H1 (cell line): ENCODE results near the gene NOD2. TPM values are rescaled to one million over a fixed set of nuclear protein-coding genes. Genes with fewer than 3 reads are reported as not detected.

Source experiments
- JUN ChIP-seq: IDR thresholded peaks from 2 replicates; pipeline ENCODE4 v1.6.1; 2011; ENCODE audit warnings: low read depth, mild to moderate bottlenecking, improper control_type of control experiment, low read length
- polyA plus RNA-seq, 7 experiments: library from polyadenylated mRNA; depleted of rRNA in 3 of 7; stranded (reverse) in 5 of 7; unstranded in 2 of 7; fragments of >200 nt in 5 of 7; fragments of 200-250 nt in 2 of 7; gene quantifications; 1 replicate in 5 of 7; 2 replicates in 1 of 7; 4 replicates in 1 of 7; pipeline versions ENCODE4 v1.2.1 to v1.2.3, GENCODE V29; 2011 to 2013; ENCODE audit warnings: missing spikeins in 2 of 7, mixed read lengths in 2 of 7
- total RNA-seq: library from RNA; stranded (reverse); fragmentation: NEBNext Ultra II Directional; extraction: Animal tissue kit (Norgen Biotek cat#: 25700); gene quantifications from 2 replicates; pipeline ENCODE4 v1.2.1, GENCODE V29; 2021

The NOD2 gene
- total and polyA plus RNA-seq, 2 of the 8 experiments (the other 6 are each of a cell fraction or from before 2014, with no cell fraction given): 0.37 to 0.42 TPM

DNA sequence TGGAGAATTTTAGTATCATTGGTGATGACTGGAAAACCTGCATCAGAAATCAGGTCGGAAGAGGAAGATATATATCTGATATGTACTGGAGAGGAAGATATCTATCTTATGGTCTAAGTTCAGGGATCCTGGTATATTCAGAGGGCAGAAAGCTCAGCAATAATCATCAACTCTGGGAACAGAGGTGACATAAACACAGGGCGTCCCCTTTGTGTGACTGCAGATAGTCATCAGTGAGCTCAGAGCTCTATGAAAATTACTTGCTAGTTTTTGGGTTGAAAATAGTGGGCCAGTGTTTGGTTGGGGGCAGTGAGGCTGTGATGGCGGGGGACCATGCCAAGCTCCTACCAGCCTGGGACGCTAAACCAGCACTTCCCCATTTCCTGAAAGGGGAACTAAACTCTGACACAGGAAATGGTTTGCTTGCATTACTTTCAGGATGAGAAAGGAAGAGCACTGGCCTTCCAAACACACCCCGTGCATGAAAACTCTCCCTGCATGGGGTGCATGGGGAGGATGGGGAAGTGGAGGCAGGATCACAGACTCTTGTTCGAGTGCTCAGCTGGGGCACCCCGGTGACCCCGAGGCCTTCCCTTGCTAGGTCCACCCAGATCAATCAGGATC lies 15.8 kb downstream of the NOD2 start (continued):
- TF ChIP-seq JUN: no peak
